Measurements from ENCODE around the gene FLNC. TPM values are rescaled to one million over a fixed set of nuclear protein-coding genes. Genes with fewer than 3 reads are reported as not detected.

The FLNC gene
- total and polyA plus RNA-seq, 2 of the 13 experiments (the other 11 are each of a cell fraction or from before 2014, with no cell fraction given), result 0.02 TPM; not detected in 1

DNA sequence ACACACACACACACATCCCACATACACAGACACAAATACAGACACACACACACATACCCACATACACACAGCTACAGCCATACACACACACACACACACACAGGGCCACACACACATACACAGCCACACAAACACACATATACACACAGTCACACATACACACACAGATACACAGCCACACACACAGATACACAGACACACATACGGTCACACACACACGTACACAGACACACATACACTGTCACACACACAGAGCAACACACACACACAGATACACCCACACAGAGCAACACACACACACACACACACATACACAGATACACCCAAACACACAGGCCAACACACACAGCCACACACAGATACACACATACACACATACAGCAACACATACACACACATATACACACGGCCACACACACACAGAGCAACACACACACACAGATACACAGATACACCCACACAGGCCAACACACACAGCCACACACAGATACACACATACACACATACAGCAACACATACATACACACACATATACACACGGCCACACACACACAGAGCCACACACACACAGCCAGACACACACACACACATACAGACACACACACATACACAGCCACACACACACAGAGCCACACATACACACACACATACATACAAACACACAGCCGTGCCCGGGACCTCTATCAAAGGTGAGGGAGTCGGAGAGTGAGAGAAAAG is 58.0 kb downstream of the FLNC start:
- no peaks in the 10 kb centered on the region for H3K9me3 ChIP-seq (ENCODE audit: low read length)
- 19% methylated on average over 7 of the region's 7 CpGs for WGBS (ENCODE audit: low lambda C conversion rate)
- no TSS peak for BruUV-seq (replicated peaks)
- ATAC-seq, result no peak
- peaks cover 0 to 26% of the 10 kb centered on the region in 2 experiments; a peak in 3 of 5 replicates for H3K27me3 ChIP-seq (ENCODE audit: control insufficient read depth in 1 of 2, insufficient read depth in 2 of 2, low read length in 2 of 2)
- H3K4me1 ChIP-seq (ENCODE audit: insufficient read depth, low read length), result peaks cover 38% of the 10 kb centered on the region
- no peak overlapping the region for H3K27ac ChIP-seq (ENCODE audit: extremely low read length, insufficient read depth, low read length)
- intact Hi-C loops (cut with micrococcal nuclease; ENCODE audit: unreplicated experiment), result no loop called here
- no peak for DNase-seq (ENCODE audit: low spot score)
- no peaks in the 10 kb centered on the region for H3K79me2 ChIP-seq (ENCODE audit: insufficient read depth, low read length)
- H3K4me2 ChIP-seq (ENCODE audit: low read depth, low read length), result no peak overlapping the region
- TF ChIP-seq ZNF746 (CRISPR knock-in tag; IDR thresholded peaks at IDR 0.05), result no peak
- peak; percentile 84 for TF ChIP-seq ZNF646 (CRISPR knock-in tag; IDR thresholded peaks at IDR 0.05)
- H3K9ac ChIP-seq (ENCODE audit: insufficient read depth, low read depth, low read length), result no peak overlapping the region
- H2AFZ ChIP-seq (ENCODE audit: low read length), result no peak overlapping the region
- ChIA-PET CTCF (ENCODE audit: low intra/inter-chr PET ratio, low total read pairs) (no interaction called here), POLR2A (no interaction called here)
- no peak overlapping the region for H3K4me3 ChIP-seq (replicated peaks in 1 of 3; ENCODE audit: insufficient read depth in 1 of 3, low read depth in 2 of 3, low read length in 3 of 3)
- in situ Hi-C loops (cut with HindIII; ENCODE audit: extremely low pct_ligation_motif_present, low pct_unique_long_range_greater_than_20kb), result loop anchor here (25.0 kb wide), 1 partner anchor 451 kb away; no protein-coding TSS in a partner anchor
- FAIRE-seq, result peak; percentile 60
- H3K36me3 ChIP-seq (replicated peaks in 1 of 2; ENCODE audit: control insufficient read depth in 1 of 2, insufficient read depth in 2 of 2, low read length in 2 of 2), result no peaks in the 10 kb centered on the region
- H4K20me1 ChIP-seq (ENCODE audit: insufficient read depth, low read length), result no peaks in the 10 kb centered on the region
